Stimulated activated CD8-positive, alpha-beta memory T cell treated with anti-CD3 and anti-CD28 coated beads, Interleukin-15, amount 100 ng/mL, for 24 hours (primary cell): ENCODE measurements around the gene CCNI.
"Not testable (repeated sequence)": the region's sequence is repeated elsewhere in the genome, so short reads cannot be mapped to it uniquely, and the experiment has no call there.

Source experiments
- DNase-seq: peaks from one replicate; pipeline ENCODE4 v3.0.0-alpha.2; 2020; ENCODE audit warnings: low read depth

Gene CCNI

GRCh38 chr4:77080806-77081205, 5.0 kb upstream of the CCNI start:
- not testable (repeated sequence) for DNase-seq

GRCh38 chr4:77079281-77079680, 3.5 kb upstream of the CCNI start:
- DNase-seq: no peak

DNA sequence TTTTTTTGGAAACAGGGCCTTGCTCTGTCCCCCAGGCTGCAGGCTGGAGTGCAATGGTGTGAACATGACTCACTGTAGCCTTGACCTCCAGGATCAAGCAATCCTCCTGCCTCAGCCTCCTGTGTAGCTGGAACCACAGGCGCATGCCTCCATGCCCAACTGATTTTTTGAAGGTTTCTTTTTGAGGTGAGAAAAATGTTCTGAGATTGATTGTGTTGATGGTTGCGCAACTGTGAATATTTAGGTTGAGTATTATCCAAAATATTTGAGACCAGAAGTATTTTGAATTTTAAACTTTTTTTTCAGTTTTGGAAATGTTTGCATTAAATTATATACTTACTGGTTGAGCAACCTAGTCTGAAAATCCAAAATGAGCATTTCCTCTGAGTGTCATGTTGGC, 2.6 kb upstream of the CCNI start:
- DNase-seq: no peak

DNA sequence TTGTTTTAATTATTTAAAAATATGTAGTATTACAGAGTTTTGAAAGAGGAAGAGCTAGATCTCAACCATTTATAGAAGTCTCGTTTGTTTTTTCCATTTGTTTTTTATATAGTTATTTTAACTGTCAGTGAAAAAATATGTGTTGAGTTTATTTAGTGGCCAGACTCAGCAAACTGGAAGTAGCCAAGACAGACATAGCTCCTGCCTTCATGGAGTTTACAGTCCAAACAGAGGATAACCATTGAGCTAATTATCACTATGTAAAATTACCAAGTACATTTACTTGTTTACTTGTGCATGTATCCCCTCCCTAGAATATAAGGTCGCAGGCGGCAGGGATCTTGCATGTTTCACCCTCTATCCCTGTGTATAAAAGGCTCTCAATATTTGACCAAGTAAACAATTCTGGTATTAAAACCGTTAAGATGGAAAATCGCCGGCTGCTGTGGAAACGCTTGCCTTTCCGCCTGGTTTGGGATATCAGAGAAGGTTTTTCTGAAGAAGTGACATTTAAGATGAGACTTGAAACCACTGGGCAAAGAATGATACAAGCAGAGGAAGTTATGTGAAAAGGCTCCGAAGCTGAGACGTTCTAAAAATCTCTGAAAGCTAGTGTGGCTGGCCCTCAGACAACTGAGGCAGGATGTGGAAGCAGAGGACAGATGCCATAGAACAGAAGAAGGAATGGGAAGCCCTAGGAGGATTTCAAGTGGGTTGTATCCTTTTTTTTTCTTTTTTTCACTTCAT, 1.3 kb upstream of the CCNI start:
- DNase-seq: no peak

DNA sequence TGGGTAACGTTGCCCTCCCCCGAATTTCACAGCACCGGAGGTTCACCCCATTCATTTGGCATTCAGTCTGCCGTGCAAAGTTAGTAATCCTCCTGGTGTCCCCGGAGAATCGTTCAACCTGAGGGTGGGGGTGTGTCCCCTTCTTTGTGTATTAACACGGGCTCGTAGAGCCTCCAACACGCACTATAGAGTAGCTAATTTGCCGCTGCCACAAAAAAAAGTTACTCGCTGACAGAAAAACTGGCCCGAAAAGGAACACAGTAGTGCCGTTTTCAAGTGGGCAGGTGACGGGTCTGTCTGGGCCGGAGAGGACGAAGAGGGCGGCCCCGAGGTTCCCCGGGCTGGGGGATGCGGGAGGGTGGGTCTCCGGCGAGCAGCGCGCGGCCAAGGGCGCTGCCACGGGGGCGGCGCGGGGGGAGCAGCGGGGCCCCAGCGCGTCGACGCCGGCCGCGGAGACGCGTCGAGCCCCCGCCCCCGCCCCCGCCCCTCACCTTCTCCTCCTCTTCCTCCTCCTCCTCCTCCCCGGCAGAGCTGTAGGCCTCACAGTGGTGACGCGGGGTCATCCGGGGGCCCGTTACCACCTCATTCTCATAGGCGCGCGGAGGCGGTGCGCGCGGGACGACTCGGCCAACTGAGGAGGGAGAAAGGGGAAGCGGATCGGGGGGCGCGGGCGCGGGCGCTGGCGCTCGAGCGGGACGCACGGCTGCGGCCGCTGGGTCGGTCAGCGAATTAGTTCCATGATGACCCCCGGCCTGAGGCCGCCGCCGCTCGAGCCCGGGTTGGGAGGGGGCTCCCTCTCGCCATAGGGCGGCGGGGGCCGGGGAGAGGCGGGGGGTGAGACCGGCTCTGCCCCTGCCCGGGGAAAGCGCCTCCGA, 571 bp downstream of the CCNI start:
- DNase-seq: peak; percentile 45

DNA sequence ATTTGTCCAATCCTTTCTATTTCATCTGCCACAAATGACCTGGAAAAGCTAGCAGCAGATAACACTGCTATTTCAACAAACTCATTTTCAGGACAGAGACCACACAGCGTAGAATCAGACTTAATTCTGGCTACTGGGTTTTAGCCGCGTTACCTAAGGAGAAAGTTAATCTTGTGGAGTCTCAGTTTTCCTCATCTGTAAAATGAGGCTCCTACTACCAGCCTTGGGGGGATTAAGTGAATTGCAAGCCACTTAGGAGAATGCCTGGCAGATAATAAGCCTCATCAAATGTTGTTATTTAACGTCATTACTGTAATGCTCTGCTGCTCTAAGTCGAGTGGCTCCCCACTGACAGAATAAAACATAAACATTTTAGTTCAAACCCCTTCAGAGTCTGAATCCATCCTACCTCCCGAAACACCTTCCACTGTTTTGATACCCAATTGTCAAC, 1.4 kb downstream of the CCNI start:
- no peak for DNase-seq

GRCh38 chr4:77073981-77074380, 1.8 kb downstream of the CCNI start:
- no peak for DNase-seq

- no peak for DNase-seq
Measured at GRCh38 chr4:77073106-77073809, 2.5 kb downstream of the CCNI start.

DNA sequence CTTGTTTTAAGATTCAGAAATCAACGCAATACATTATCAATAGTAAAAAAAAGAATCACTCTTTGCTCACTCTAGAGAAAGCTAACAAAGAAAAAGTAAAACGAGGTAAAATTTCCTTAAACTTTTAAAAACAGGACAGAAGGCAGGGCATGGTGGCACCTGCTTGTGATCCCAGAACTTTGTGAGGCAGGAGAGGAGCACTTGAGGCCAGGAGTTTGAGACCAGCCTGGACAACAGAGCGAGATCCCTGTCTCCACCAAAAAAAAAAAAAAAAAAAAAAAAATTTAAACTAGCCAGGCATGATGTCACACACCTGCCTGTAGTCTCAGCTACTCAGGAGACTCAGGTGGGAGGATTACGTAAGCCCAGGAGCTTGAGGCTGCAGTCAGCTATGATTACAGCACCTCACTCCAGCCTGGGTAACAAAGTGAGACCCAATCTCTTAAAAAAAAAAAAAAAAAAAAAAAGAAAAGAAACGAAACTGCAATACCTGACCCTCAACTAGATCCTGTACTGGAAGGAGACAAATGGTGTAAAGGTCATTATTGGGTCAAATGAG, 3.5 kb downstream of the CCNI start:
- no peak for DNase-seq

- DNase-seq: not testable (repeated sequence)
Measured at GRCh38 chr4:77069514-77069913, 6.3 kb downstream of the CCNI start.

- no peak for DNase-seq
Measured at GRCh38 chr4:77065382-77065781, 10.4 kb downstream of the CCNI start.

GRCh38 chr4:77062856-77063255, 12.9 kb downstream of the CCNI start:
- no peak for DNase-seq

GRCh38 chr4:77052352-77052751, 23.4 kb downstream of the CCNI start:
- DNase-seq: peak; percentile 21

DNA sequence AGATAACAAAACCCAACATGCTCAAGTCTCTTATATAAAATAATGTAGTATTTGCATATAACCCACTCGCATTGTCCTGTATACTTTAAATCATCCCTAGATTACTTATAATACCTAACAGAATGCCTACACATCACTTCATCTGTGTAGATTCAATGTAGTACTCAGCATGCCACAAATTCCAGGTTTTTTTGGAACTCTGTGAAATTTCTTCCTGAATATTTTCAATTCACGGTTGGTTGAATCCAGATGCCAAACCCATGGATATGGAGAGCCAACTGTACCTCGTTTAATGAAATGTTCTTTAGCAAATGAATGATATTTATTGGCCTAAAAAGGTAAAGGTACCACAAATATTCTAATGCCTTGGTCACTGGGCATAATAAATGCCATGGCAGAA, 24.8 kb downstream of the CCNI start:
- DNase-seq: no peak

- DNase-seq: no peak
Measured at GRCh38 chr4:77047037-77047436, 28.8 kb downstream of the CCNI start.

DNA sequence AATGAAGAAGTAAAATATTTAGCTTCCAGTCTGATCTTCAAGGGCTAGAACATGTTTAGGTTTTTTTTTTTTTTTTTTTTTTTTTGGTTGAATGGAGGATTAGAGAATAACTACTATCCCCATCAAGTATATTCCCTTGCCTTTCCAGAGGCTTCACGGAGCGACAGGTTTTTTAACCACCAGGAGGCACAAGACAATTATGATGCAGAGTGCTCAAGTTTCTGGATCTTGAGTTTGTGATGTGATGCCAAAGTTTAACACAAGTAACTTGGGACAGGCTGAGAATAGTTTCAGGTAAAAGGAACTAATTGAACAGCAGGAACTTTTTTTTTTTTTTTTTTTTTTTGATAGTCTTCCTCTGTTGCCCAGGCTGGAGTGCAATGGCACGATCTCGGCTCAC, 30.3 kb downstream of the CCNI start:
- DNase-seq: no peak

DNA sequence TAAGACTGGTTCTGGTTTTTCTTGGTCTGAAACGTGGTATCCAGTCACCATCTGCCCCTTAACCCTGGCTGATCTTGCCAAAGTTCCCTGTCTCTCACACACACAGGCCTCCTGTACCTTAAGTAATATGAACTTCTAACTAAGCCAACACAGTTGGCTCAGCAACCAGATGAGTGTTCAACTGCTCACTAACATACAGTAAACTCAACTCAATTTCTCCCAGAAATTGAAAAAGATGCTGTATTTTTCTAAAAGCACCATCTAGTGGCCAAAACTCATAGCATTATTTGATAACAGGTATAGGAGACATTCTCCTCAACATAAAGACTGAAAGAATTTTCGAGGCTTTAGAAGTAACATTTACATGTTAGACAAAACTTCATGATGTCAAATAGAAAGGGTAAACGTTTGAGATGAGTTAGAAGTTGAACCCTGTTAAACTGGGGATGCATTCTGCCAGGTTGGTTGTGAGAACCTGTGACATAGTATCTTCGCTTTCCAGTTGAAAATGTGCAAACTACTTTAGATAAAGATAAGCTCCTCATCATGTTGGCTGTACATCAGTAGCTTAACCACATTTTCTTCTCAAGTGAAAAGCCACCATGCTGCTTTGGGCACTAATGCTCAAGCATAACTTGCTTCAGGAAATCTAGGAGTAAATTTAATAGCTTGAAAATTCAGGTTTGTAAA, 31.2 kb downstream of the CCNI start:
- DNase-seq: no peak

- DNase-seq: no peak
Measured at GRCh38 chr4:77043507-77044136, 32.2 kb downstream of the CCNI start.

GRCh38 chr4:77040854-77041725, 34.7 kb downstream of the CCNI start:
- no peak for DNase-seq

DNA sequence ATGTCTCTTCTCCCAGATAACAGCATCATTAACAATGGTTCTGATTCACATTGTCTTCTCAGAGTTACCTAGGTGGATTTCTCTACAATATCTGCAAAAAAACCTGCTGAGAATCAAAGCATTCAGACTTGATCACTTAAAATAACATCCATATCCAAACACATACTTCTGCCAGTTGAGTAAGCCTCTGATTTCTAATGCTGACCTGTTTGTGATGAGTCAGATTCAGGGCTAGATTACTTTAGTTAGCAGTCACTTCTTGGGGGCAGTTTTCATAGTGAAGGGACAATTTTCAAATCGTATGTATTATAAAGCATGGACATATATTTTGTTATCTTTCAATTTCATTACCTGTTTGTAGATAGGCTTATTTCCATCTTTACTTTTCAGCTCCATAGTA, 35.5 kb downstream of the CCNI start:
- no peak for DNase-seq
